Left ventricle myocardium inferior (tissue), 1 donor: Measurements from ENCODE around the gene MUC21. TPM values are rescaled to one million over a fixed set of nuclear protein-coding genes. Genes with fewer than 3 reads are reported as not detected.

ENCODE experiments used
- DNase-seq: peaks from one replicate; pipeline ENCODE4 v3.0.0-alpha.2; 2020
- H3K27ac ChIP-seq: fragments of 200-600 bp; replicated peaks from 2 replicates; pipeline ENCODE4 v1.8.0; 2021
- H3K27me3 ChIP-seq: fragments of 200-600 bp; 2 replicates; pipeline ENCODE4 v1.8.0; 2021; ENCODE audit warnings: low read depth
- H3K36me3 ChIP-seq: fragments of 200-600 bp; 2 replicates; pipeline ENCODE4 v1.8.0; 2021
- H3K4me1 ChIP-seq: fragments of 200-600 bp; 2 replicates; pipeline ENCODE4 v1.8.0; 2021
- H3K4me3 ChIP-seq: fragments of 200-600 bp; 2 replicates; pipeline ENCODE4 v1.8.0; 2021; ENCODE audit warnings: mild to moderate bottlenecking, moderate library complexity
- H3K9me3 ChIP-seq: fragments of 200-600 bp; replicated peaks from 2 replicates; pipeline ENCODE4 v1.8.0; 2021
- intact Hi-C: fragments of 100-400 bp; cut with micrococcal nuclease; formaldehyde crosslinking; loops from one replicate; pipeline ENCODE4 v1.11.0; 2022
- total RNA-seq: library from RNA; stranded (reverse); fragmentation: NEBNext Ultra II Directional; extraction: Animal tissue kit (Norgen Biotek cat#: 25700); gene quantifications from one replicate; pipeline ENCODE4 v1.2.1, GENCODE V29; 2021
- TF ChIP-seq, protein P1 (sequence below): fragments of 200-600 bp; IDR thresholded peaks from 2 replicates; pipeline ENCODE4 v1.8.0; 2021; ENCODE audit warnings: antibody characterized with exemption, mild to moderate bottlenecking, borderline replicate concordance
- donor health status: DM: no; HTN: yes; CAD: no; lungs with severe emphysema.

The MUC21 gene
- total RNA-seq, 1 donor from 2014 or later, result not detected

- Histone ChIP-seq H3K9me3 (no peaks in the 10 kb centered on the region), H3K27me3 (peaks cover 11% of the 10 kb centered on the region), H3K4me1 (peaks cover 11% of the 10 kb centered on the region), H3K27ac (no peak overlapping the region), H3K4me3 (no peak overlapping the region), H3K36me3 (no peaks in the 10 kb centered on the region)
- TF ChIP-seq, protein P1, sequence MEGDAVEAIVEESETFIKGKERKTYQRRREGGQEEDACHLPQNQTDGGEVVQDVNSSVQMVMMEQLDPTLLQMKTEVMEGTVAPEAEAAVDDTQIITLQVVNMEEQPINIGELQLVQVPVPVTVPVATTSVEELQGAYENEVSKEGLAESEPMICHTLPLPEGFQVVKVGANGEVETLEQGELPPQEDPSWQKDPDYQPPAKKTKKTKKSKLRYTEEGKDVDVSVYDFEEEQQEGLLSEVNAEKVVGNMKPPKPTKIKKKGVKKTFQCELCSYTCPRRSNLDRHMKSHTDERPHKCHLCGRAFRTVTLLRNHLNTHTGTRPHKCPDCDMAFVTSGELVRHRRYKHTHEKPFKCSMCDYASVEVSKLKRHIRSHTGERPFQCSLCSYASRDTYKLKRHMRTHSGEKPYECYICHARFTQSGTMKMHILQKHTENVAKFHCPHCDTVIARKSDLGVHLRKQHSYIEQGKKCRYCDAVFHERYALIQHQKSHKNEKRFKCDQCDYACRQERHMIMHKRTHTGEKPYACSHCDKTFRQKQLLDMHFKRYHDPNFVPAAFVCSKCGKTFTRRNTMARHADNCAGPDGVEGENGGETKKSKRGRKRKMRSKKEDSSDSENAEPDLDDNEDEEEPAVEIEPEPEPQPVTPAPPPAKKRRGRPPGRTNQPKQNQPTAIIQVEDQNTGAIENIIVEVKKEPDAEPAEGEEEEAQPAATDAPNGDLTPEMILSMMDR, result no peak
- no peak for DNase-seq
- intact Hi-C loops, result no loop called here
Observed at GRCh38 chr6:30979690-30980089, 3.8 kb upstream of the MUC21 start.

- DNase-seq, result no peak
- Histone ChIP-seq H3K9me3 (no peaks in the 10 kb centered on the region), H3K4me1 (peaks cover 11% of the 10 kb centered on the region), H3K4me3 (peak overlapping the region; percentile 44), H3K27me3 (peaks cover 12% of the 10 kb centered on the region), H3K36me3 (no peaks in the 10 kb centered on the region), H3K27ac (no peak overlapping the region)
- intact Hi-C loops, result no loop called here
- TF ChIP-seq, protein P1, result peak; percentile 28
Observed at GRCh38 chr6:30981942-30982772, 1.4 kb upstream of the MUC21 start.

DNA sequence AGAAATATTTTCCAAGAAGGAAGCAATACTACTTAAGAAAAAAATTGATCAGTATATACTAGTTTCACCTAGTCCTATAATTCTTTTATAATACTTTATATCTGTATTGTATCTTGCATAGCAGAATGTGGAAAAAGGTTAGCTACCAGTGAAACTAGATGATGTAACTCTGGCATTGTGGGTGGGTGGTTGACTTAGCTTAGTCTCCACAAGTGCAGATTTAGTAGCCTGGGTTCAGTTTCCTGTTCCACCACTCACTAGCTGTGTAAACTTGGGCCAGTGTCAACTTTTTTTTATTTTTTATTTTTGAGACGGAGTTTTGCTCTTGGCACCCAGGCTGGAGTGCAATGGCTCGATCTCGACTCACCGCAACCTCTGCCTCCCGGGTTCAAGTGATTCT is 2.0 kb downstream of the MUC21 start:
- Histone ChIP-seq H3K36me3 (no peaks in the 10 kb centered on the region), H3K27me3 (peaks cover 12% of the 10 kb centered on the region), H3K9me3 (no peaks in the 10 kb centered on the region), H3K4me1 (peaks cover 11% of the 10 kb centered on the region), H3K27ac (no peak overlapping the region), H3K4me3 (no peak overlapping the region)
- intact Hi-C loops, result no loop called here
- DNase-seq, result no peak
- TF ChIP-seq, protein P1, result no peak

- Histone ChIP-seq H3K4me1 (peaks cover 4% of the 10 kb centered on the region), H3K36me3 (no peaks in the 10 kb centered on the region), H3K27me3 (peaks cover 3% of the 10 kb centered on the region), H3K27ac (no peak overlapping the region), H3K4me3 (no peak overlapping the region), H3K9me3 (no peaks in the 10 kb centered on the region)
- TF ChIP-seq, protein P1, result no peak
- intact Hi-C loops, result no loop called here
- DNase-seq, result no peak
Observed at GRCh38 chr6:30987304-30987703, 3.8 kb downstream of the MUC21 start.

DNA sequence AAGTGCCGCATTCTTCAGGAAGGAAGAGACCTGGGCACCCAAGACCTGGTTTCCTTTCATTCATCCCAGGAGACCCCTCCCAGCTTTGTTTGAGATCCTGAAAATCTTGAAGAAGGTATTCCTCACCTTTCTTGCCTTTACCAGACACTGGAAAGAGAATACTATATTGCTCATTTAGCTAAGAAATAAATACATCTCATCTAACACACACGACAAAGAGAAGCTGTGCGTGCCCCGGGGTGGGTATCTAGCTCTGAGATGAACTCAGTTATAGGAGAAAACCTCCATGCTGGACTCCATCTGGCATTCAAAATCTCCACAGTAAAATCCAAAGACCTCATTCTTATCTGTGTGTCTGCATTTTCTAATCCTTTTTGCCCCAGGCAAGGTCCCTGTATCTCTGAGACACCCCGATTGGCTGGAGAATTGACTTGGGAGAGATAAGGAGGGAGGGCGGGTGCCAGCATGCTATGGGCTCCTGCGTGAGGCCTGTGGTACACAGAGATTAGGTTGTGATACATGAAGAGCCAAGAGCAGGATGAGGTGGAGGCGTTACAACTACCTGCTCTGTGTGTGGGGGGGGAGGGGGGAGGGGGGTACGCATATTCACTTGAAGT is 4.8 kb downstream of the MUC21 start:
- peaks cover 3% of the 10 kb centered on the region for H3K27me3 ChIP-seq

More for the DNA sequence above, 4.8 kb downstream of the MUC21 start:
- Histone ChIP-seq H3K4me3 (no peak overlapping the region), H3K27ac (no peak overlapping the region), H3K36me3 (no peaks in the 10 kb centered on the region), H3K9me3 (no peaks in the 10 kb centered on the region), H3K4me1 (no peaks in the 10 kb centered on the region)
- no peak for DNase-seq
- intact Hi-C loops, result no loop called here
- TF ChIP-seq, protein P1, result no peak
